Astrocyte (in vitro differentiated cells and primary cell): ENCODE measurements around the gene ARMC7. TPM values are rescaled to one million over a fixed set of nuclear protein-coding genes. Genes with fewer than 3 reads are reported as not detected.
"Not testable (repeated sequence)": the region's sequence is repeated elsewhere in the genome, so short reads cannot be mapped to it uniquely, and the experiment has no call there.

Experiments
- DNase-seq: peaks from one replicate; pipeline ENCODE4 v3.0.0-alpha.2; 2010; ENCODE audit warnings: low read depth
- FAIRE-seq: peaks from 2 replicates; lab custom pipeline; 2011; peaks lifted over from hg19 to GRCh38; lab: Jason Lieb, UNC
- H2AFZ ChIP-seq: 2 replicates; pipeline ENCODE4 v1.6.0; 2012; ENCODE audit warnings: low read depth, low read length, inconsistent platforms
- H3K27ac ChIP-seq: 2 replicates; pipeline ENCODE4 v1.5.1; 2011; ENCODE audit warnings: low read depth, low read length, inconsistent platforms
- H3K27me3 ChIP-seq: 2 replicates; pipeline ENCODE4 v1.6.0; 2011; ENCODE audit warnings: low read length, inconsistent platforms; ENCODE audit not compliant: insufficient read depth
- H3K36me3 ChIP-seq: 2 replicates; pipeline ENCODE4 v1.5.1; 2011; ENCODE audit warnings: low read length, inconsistent platforms; ENCODE audit not compliant: insufficient read depth
- H3K4me1 ChIP-seq: 2 replicates; pipeline ENCODE4 v1.5.1; 2011; ENCODE audit warnings: low read length, inconsistent platforms; ENCODE audit not compliant: insufficient read depth
- H3K4me2 ChIP-seq: 2 replicates; pipeline ENCODE4 v1.6.0; 2012; ENCODE audit warnings: low read length, inconsistent platforms
- H3K4me3 ChIP-seq: 2 replicates; pipeline ENCODE4 v1.5.1; 2011; ENCODE audit warnings: low read depth, mild to moderate bottlenecking, low read length, inconsistent platforms; ENCODE audit not compliant: insufficient read depth
- H3K79me2 ChIP-seq: 2 replicates; pipeline ENCODE4 v1.6.0; 2012; ENCODE audit warnings: mild to moderate bottlenecking, low read length, inconsistent platforms; ENCODE audit not compliant: insufficient read depth
- H3K9ac ChIP-seq: 2 replicates; pipeline ENCODE4 v1.6.0; 2012; ENCODE audit warnings: mild to moderate bottlenecking, low read length, inconsistent platforms
- H3K9me3 ChIP-seq: 2 replicates; pipeline ENCODE4 v1.5.1; 2012; ENCODE audit warnings: low read depth, mild to moderate bottlenecking, low read length, inconsistent platforms; ENCODE audit not compliant: insufficient read depth
- H4K20me1 ChIP-seq: 2 replicates; pipeline ENCODE4 v1.6.0; 2012; ENCODE audit warnings: low read length, inconsistent platforms; ENCODE audit not compliant: insufficient read depth
- H3K27ac Mint-ChIP-seq: one replicate; pipeline ENCODE4 v1.8.0; 2021; ENCODE audit warnings: mild to moderate bottlenecking, mixed read lengths; ENCODE audit not compliant: unreplicated experiment
- H3K27me3 Mint-ChIP-seq: one replicate; pipeline ENCODE4 v1.8.0; 2021; ENCODE audit warnings: low read depth, mixed read lengths; ENCODE audit not compliant: unreplicated experiment
- H3K36me3 Mint-ChIP-seq: one replicate; pipeline ENCODE4 v1.8.0; 2021; ENCODE audit warnings: low read depth, mixed read lengths; ENCODE audit not compliant: unreplicated experiment
- H3K4me1 Mint-ChIP-seq: one replicate; pipeline ENCODE4 v1.8.0; 2021; ENCODE audit warnings: low read depth, mixed read lengths; ENCODE audit not compliant: unreplicated experiment
- H3K4me3 Mint-ChIP-seq: one replicate; pipeline ENCODE4 v1.8.0; 2021; ENCODE audit warnings: mild to moderate bottlenecking, moderate library complexity, mixed read lengths; ENCODE audit not compliant: unreplicated experiment
- H3K9me3 Mint-ChIP-seq: one replicate; pipeline ENCODE4 v1.8.0; 2021; ENCODE audit warnings: mild to moderate bottlenecking, mixed read lengths; ENCODE audit not compliant: unreplicated experiment
- EZH2 ChIP-seq: IDR thresholded peaks from 2 replicates; pipeline ENCODE4 v1.6.1; 2012; ENCODE audit warnings: mild to moderate bottlenecking, low read length, inconsistent platforms; ENCODE audit not compliant: insufficient read depth
- total RNA-seq: library from RNA; stranded (reverse); gene quantifications from 2 replicates; pipeline ENCODE4 v1.2.1, GENCODE V29; 2021
- TF ChIP-seq, protein P1 (sequence below): IDR thresholded peaks from 2 replicates; pipeline ENCODE4 v1.5.1; 2011; ENCODE audit warnings: low read depth, mild to moderate bottlenecking, inconsistent platforms, low read length, moderate library complexity; ENCODE audit not compliant: insufficient read depth

ARMC7 gene
- total RNA-seq, 1 donor from 2014 or later = 11.9 TPM

DNA sequence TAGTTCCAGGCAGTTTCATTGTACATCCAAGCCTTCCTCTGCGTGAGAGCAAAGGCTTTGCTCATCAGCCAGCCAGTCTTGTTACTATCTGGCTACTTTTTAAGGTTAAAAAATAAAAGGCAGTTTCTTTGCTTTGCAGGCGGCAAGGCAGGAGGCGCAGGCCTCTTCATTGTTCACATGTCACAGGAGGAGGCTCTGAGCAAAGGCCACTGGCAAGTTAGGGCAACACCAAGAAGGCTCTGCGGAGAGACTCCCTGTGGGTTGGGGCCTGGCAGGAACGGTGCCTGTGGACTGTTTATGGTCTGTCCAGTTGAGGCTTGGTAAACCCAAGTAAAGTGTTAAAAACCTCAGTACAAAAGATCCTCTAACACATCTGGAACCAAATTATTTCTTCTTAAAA, 25.7 kb downstream of the ARMC7 start:
- Mint-ChIP-seq H3K27me3 (no peaks in the 10 kb centered on the region), H3K9me3 (no peaks in the 10 kb centered on the region), H3K4me1 (peaks cover 4% of the 10 kb centered on the region), H3K36me3 (peaks cover 5% of the 10 kb centered on the region), H3K4me3 (no peak overlapping the region), H3K27ac (no peak overlapping the region)
- Histone ChIP-seq H3K9me3 (no peaks in the 10 kb centered on the region), H3K4me1 (peaks cover 8% of the 10 kb centered on the region), H3K27me3 (no peaks in the 10 kb centered on the region), H3K27ac (no peak overlapping the region), H3K4me3 (no peak overlapping the region), H4K20me1 (peaks cover 13% of the 10 kb centered on the region), H3K9ac (no peak overlapping the region), H3K79me2 (peaks cover 17% of the 10 kb centered on the region), H2AFZ (no peak overlapping the region), H3K4me2 (no peak overlapping the region), H3K36me3 (peaks cover 28% of the 10 kb centered on the region)
- TF ChIP-seq, protein P1, sequence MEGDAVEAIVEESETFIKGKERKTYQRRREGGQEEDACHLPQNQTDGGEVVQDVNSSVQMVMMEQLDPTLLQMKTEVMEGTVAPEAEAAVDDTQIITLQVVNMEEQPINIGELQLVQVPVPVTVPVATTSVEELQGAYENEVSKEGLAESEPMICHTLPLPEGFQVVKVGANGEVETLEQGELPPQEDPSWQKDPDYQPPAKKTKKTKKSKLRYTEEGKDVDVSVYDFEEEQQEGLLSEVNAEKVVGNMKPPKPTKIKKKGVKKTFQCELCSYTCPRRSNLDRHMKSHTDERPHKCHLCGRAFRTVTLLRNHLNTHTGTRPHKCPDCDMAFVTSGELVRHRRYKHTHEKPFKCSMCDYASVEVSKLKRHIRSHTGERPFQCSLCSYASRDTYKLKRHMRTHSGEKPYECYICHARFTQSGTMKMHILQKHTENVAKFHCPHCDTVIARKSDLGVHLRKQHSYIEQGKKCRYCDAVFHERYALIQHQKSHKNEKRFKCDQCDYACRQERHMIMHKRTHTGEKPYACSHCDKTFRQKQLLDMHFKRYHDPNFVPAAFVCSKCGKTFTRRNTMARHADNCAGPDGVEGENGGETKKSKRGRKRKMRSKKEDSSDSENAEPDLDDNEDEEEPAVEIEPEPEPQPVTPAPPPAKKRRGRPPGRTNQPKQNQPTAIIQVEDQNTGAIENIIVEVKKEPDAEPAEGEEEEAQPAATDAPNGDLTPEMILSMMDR = no peak
- no peak for TF ChIP-seq EZH2
- DNase-seq (no peak), FAIRE-seq (no peak)

DNA sequence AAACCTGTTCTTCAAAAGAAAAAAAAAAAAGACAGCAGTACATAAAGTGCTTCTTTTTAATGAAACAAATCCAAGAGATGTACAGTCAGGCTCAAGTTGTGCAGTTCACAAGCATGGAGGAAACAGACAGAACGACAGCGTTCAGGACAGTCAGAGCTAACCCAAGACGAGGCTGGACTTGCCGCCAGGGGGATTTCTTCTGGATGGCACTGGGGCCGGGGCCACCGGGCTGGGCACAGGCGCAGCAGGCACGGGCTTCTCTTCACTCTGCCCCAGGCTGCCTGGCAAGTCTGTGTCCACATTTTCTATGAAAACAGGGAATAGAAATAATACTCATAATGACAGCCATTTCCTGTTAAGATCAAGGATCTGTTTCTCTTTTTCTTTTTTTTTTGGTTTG, 26.2 kb downstream of the ARMC7 start:
- Histone ChIP-seq H3K9me3 (no peaks in the 10 kb centered on the region), H3K9ac (no peak overlapping the region)

DNA sequence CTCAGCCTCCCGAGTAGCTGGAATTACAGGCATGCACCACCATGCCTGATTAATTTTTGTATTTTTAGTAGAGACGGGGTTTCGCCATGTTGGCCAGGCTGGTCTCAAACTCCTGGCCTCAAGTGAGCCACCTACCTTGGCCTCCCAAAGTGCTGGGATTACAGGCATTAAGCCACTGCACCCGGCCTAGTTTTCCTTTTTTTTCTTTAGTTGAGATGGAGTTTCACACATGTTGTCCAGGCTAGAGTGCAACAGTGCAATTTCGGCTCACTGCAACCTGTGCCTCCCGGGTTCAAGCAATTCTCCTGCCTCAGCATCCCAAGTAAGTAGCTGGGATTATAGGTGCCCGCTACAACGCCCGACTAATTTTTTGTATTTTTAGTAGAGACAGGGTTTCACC, 28.0 kb downstream of the ARMC7 start:
- not testable (repeated sequence) for FAIRE-seq

More for the DNA sequence above, 26.2 kb downstream of the ARMC7 start:
- Mint-ChIP-seq H3K36me3 (peaks cover 7% of the 10 kb centered on the region), H3K4me3 (no peak overlapping the region), H3K4me1 (peaks cover 2% of the 10 kb centered on the region), H3K27me3 (no peaks in the 10 kb centered on the region), H3K27ac (no peak overlapping the region), H3K9me3 (no peaks in the 10 kb centered on the region)
- Histone ChIP-seq H3K4me1 (peaks cover 5% of the 10 kb centered on the region), H3K36me3 (peaks cover 32% of the 10 kb centered on the region), H3K27ac (no peak overlapping the region), H4K20me1 (peaks cover 16% of the 10 kb centered on the region), H2AFZ (no peak overlapping the region), H3K4me3 (no peak overlapping the region), H3K27me3 (no peaks in the 10 kb centered on the region), H3K4me2 (no peak overlapping the region), H3K79me2 (peaks cover 14% of the 10 kb centered on the region)
- DNase-seq (no peak), FAIRE-seq (no peak)
- no peak for TF ChIP-seq EZH2
- TF ChIP-seq, protein P1 = no peak

More for the DNA sequence above, 28.0 kb downstream of the ARMC7 start:
- H3K9me3 ChIP-seq, H3K9ac ChIP-seq, H3K27me3 Mint-ChIP-seq, DNase-seq, H3K4me3 Mint-ChIP-seq, H3K4me2 ChIP-seq, H3K36me3 Mint-ChIP-seq, H3K27ac Mint-ChIP-seq, H3K27ac ChIP-seq, H3K4me3 ChIP-seq, H3K4me1 Mint-ChIP-seq, H3K4me1 ChIP-seq, H3K9me3 Mint-ChIP-seq, H2AFZ ChIP-seq, H3K27me3 ChIP-seq: not testable (repeated sequence)
- H3K79me2 ChIP-seq = peaks cover 11% of the 10 kb centered on the region
- peaks cover 21% of the 10 kb centered on the region for H4K20me1 ChIP-seq
- H3K36me3 ChIP-seq = peaks cover 45% of the 10 kb centered on the region
